Measurements from ENCODE around the gene RNASE1. TPM values are rescaled to one million over a fixed set of nuclear protein-coding genes. Genes with fewer than 3 reads are reported as not detected.

RNASE1 gene
- total and polyA plus RNA-seq, 8 donors = 293 to 1,326 (median 377) TPM

DNA sequence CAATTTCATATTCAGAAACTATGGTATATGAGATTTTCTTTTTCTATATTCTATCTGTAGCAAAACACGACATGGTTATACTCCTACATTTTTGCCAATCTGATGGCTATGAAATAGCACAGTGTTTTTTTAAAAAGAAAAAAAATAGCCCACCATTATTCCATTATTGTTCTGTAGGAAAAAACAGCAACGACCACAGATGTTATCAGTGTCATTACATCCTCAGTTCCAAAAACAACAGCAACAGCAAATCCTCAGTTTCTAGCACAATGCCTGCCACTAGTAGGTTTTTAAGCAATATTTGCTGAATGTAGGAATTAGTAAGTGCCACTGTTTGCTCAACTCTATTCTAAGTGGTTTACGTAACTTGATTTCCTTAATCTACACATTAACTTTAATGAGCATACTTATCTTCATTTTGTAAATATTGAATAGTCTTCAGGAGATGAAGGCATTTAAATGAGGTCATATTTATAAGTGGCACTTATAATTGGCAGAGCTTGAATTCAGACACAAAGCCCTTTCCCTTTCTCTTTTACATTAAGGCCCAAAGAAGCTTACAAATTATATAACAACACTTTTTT is 13.3 kb downstream of the RNASE1 start:
- intact Hi-C loops (cut with DNase I) = no loop called here
- Histone ChIP-seq H3K27ac (peak overlapping the region; percentile 54 to 63), H3K4me3 (no peak overlapping the region), H3K4me1 (peaks cover 10 to 55% of the 10 kb centered on the region in 2 donors), H3K9me3 (no peaks in the 10 kb centered on the region), H3K27me3 (no peaks in the 10 kb centered on the region), H3K36me3 (no peaks in the 10 kb centered on the region)
- TF ChIP-seq, protein P1, sequence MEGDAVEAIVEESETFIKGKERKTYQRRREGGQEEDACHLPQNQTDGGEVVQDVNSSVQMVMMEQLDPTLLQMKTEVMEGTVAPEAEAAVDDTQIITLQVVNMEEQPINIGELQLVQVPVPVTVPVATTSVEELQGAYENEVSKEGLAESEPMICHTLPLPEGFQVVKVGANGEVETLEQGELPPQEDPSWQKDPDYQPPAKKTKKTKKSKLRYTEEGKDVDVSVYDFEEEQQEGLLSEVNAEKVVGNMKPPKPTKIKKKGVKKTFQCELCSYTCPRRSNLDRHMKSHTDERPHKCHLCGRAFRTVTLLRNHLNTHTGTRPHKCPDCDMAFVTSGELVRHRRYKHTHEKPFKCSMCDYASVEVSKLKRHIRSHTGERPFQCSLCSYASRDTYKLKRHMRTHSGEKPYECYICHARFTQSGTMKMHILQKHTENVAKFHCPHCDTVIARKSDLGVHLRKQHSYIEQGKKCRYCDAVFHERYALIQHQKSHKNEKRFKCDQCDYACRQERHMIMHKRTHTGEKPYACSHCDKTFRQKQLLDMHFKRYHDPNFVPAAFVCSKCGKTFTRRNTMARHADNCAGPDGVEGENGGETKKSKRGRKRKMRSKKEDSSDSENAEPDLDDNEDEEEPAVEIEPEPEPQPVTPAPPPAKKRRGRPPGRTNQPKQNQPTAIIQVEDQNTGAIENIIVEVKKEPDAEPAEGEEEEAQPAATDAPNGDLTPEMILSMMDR (IDR thresholded peaks at IDR 0.05) = no peak
- peak in 1 of 4 donors; percentile 65 for DNase-seq
- peak; percentile 81 for ATAC-seq

DNA sequence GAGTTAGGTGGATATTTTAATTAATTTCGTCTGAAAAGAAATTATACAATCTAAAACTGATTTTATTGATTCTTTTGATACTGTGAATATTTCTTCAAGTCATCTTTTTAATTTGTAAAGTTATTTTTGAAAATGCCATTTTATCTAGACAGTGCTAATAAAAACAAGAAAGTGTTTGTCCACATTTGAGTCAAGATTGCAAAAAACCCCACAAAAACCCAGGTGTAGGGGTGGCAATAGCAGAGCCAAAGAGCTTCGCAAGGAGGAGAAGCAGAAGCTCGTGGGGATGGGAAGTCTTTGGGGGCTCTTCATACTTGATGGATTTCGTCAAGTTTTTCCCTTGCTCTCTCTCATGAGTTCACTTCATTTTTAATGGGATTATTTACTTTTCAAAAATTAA is 15.6 kb downstream of the RNASE1 start:
- H3K36me3 ChIP-seq = no peaks in the 10 kb centered on the region
- DNase-seq (no peak), ATAC-seq (no peak)
- H3K4me1 ChIP-seq = peaks cover 10 to 57% of the 10 kb centered on the region in 2 donors
- no peaks in the 10 kb centered on the region for H3K27me3 ChIP-seq
- TF ChIP-seq, protein P1 (IDR thresholded peaks at IDR 0.05) = no peak
- intact Hi-C loops (cut with DNase I) = no loop called here
- H3K27ac ChIP-seq = no peak overlapping the region
- H3K4me3 ChIP-seq = no peak overlapping the region
- H3K9me3 ChIP-seq = no peaks in the 10 kb centered on the region

DNA sequence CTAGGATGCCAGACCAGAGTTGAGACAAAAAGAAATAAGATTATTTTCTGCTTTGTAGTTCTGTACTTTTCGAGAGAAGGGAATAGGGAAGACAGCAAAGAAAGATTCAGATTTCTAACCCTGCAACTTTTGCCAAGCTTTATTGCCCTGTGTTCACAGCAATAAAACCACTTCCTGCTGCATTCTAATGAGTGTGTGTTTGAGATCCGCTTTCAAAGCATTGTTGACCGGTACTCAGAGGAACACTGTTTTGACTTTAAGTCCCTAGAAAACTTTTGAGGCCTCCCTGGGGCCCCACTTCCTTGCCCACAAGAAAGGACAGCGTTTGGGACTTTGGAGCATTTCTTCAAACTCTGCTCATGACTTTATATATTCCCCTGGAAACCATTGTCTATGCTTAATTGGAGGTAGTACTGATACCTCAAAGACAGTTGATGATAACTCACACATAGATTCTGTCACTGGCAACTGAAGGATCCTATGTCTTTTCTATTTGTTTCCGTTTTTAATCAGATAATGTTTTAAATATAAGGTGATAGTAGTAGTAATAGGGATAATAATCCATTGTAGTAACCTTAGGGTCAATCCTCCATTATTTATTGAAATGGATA is 20.3 kb downstream of the RNASE1 start:
- ATAC-seq (peak; percentile 85), DNase-seq (peak in 1 of 4 donors; percentile 22)
- Histone ChIP-seq H3K36me3 (no peaks in the 10 kb centered on the region), H3K4me1 (peaks cover 0 to 45% of the 10 kb centered on the region in 2 donors), H3K27me3 (no peaks in the 10 kb centered on the region), H3K27ac (peak overlapping the region; percentile 64 to 87), H3K4me3 (peak overlapping the region in 1 of 2 donors; percentile 23), H3K9me3 (no peaks in the 10 kb centered on the region)
- TF ChIP-seq, protein P1 (IDR thresholded peaks at IDR 0.05) = no peak
- intact Hi-C loops (cut with DNase I) = no loop called here

DNA sequence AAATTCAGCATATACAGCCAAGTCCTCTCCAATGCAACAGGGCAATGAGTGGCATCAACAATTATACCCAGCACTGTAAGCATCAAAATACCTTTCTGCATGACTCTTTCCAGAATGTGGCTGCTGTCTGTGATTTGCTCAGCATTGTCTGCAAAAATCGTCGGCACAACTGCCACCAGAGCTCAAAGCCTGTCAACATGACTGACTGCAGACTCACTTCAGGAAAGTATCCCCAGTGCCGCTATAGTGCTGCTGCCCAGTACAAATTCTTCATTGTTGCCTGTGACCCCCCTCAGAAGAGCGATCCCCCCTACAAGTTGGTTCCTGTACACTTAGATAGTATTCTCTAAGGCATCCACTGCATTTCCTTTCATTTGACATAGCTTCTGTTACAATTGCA is 20.8 kb downstream of the RNASE1 start:
- intact Hi-C loops (cut with DNase I) = no loop called here
- H3K27ac ChIP-seq = peak overlapping the region; percentile 64 to 87
- TF ChIP-seq, protein P1 (IDR thresholded peaks at IDR 0.05) = no peak
- peak; percentile 27 for ATAC-seq
- peaks cover 0 to 45% of the 10 kb centered on the region in 2 donors for H3K4me1 ChIP-seq
- peak overlapping the region in 1 of 2 donors; percentile 23 for H3K4me3 ChIP-seq
- H3K36me3 ChIP-seq = no peaks in the 10 kb centered on the region
- H3K9me3 ChIP-seq = no peaks in the 10 kb centered on the region
- DNase-seq = no peak
- H3K27me3 ChIP-seq = no peaks in the 10 kb centered on the region

DNA sequence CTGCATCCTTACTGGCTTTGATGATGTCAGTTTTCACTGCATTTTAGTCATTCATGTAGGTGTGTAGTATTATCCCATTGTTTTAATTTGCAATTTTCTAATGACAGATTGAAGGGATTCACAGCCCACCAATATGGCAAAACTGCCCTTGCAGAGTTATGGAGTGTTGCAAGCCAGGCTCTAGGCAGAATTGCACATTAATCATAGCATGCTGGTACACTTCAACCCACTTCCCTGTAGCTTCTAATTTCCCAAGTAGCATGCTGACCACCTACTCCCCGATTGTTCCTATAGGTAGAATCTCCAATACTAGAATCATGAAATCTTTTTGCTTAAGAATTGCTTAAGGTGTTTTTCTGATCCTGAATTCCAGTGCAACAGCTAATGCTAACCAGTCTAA is 26.7 kb downstream of the RNASE1 start:
- H3K9me3 ChIP-seq = no peaks in the 10 kb centered on the region
- no peak for ATAC-seq
- peaks cover 0 to 16% of the 10 kb centered on the region in 2 donors for H3K4me1 ChIP-seq
- no peaks in the 10 kb centered on the region for H3K36me3 ChIP-seq
- H3K27me3 ChIP-seq = no peaks in the 10 kb centered on the region
- intact Hi-C loops (cut with DNase I) = no loop called here
- H3K27ac ChIP-seq = no peak overlapping the region
- H3K4me3 ChIP-seq = no peak overlapping the region
- TF ChIP-seq, protein P1 (IDR thresholded peaks at IDR 0.05) = no peak
- DNase-seq = no peak

Data from left lung (tissue), 10 donors.